ENCODE measurements around the gene EWSR1. TPM values are rescaled to one million over a fixed set of nuclear protein-coding genes. Genes with fewer than 3 reads are reported as not detected.

Gene EWSR1
- total RNA-seq, 4 donors from 2014 or later = 183 to 203 (median 198) TPM

DNA sequence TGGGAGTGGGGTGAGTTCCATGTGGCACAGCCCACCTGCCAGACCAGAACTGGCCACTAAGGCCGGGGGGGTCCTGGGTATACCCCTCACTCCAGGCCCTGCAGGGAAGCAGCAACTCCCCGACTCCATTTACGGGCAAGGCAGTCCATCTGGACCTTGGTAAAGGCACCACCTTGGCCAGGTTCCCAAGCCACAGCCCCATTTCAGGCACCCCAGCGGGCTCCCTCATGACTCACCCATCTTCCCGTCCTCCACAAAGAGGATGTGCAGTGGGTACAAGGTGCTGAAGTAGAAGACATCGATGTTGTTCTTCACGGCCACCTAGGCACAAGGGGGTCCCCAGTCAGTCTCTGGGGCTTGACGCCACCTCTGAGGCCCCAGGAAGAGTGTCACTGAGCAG lies 63.1 kb downstream of the EWSR1 start:
- TF ChIP-seq POLR2A (IDR thresholded peaks at IDR 0.05; ENCODE audit: low read depth) (no peak), CTCF (IDR thresholded peaks at IDR 0.05) (no peak), POLR2AphosphoS5 (IDR thresholded peaks at IDR 0.05) (no peak), EP300 (IDR thresholded peaks at IDR 0.05) (no peak)
- Histone ChIP-seq H3K27ac (replicated peaks in 1 of 4) (no peak overlapping the region), H3K36me3 (peaks cover 34 to 100% (median 97%) of the 10 kb centered on the region in 4 donors), H3K27me3 (no peaks in the 10 kb centered on the region), H3K4me3 (no peak overlapping the region), H3K9me3 (no peaks in the 10 kb centered on the region), H3K4me1 (peaks cover 4 to 17% (median 10%) of the 10 kb centered on the region in 4 donors)
- DNase-seq (ENCODE audit: extremely low spot score) = no peak
- intact Hi-C loops (cut with DNase I) = no loop called here
- 96% methylated on average over 4 of the region's 8 CpGs for WGBS

GRCh38 chr22:29331658-29332300 lies 63.7 kb downstream of the EWSR1 start:
- H3K9me3 ChIP-seq = no peaks in the 10 kb centered on the region
- TF ChIP-seq POLR2AphosphoS5 (IDR thresholded peaks at IDR 0.05) (no peak), POLR2A (IDR thresholded peaks at IDR 0.05; ENCODE audit: low read depth) (no peak), CTCF (IDR thresholded peaks at IDR 0.05) (no peak), EP300 (IDR thresholded peaks at IDR 0.05) (no peak)
- DNase-seq (ENCODE audit: extremely low spot score) = no peak
- intact Hi-C loops (cut with DNase I) = no loop called here
- H3K27me3 ChIP-seq = no peaks in the 10 kb centered on the region
- peaks cover 40 to 100% (median 98%) of the 10 kb centered on the region in 4 donors for H3K36me3 ChIP-seq
- WGBS = 76% methylated on average over 10 of the region's 14 CpGs
- no peak overlapping the region for H3K4me3 ChIP-seq
- H3K4me1 ChIP-seq = peaks cover 4 to 13% (median 10%) of the 10 kb centered on the region in 4 donors
- H3K27ac ChIP-seq (replicated peaks in 1 of 4) = no peak overlapping the region

DNA sequence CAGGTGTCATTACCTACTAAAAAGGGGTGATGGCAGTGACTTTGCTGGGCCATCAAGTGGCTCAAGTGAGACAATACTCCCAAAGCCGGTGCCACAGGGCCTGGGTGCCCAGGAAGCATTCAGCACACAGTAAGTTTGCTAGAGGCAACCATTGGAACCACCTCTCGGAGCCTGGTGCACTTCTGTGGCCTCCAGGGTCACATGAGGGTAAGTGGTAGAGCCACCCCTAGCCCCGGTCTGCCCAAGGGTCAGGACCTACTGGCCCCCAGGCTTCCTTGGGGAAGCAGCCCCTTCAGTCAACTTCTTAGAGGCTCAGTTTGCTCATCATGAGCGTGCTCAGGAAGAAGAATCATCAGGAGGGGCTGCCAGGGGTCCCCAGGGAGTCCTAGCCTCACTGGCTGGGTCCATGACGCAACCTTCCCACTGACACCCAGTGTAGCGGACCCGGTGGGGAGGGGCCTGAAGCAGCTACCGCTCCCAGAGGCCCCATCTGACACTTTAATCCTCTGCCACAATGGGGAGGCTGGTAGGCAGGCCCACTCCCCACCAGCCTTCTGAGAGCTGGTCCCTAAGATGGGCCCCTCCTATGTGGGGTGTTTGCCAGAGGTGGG lies 64.9 kb downstream of the EWSR1 start:
- no peak overlapping the region for H3K4me3 ChIP-seq
- WGBS = 100% methylated on average over 2 of the region's 8 CpGs
- H3K36me3 ChIP-seq = peaks cover 46 to 100% (median 97%) of the 10 kb centered on the region in 4 donors
- TF ChIP-seq POLR2AphosphoS5 (IDR thresholded peaks at IDR 0.05) (no peak), POLR2A (IDR thresholded peaks at IDR 0.05; ENCODE audit: low read depth) (no peak), EP300 (IDR thresholded peaks at IDR 0.05) (no peak), CTCF (IDR thresholded peaks at IDR 0.05) (no peak)
- H3K9me3 ChIP-seq = no peaks in the 10 kb centered on the region
- intact Hi-C loops (cut with DNase I) = no loop called here
- no peak for DNase-seq (ENCODE audit: extremely low spot score)
- no peaks in the 10 kb centered on the region for H3K27me3 ChIP-seq
- peaks cover 4 to 13% (median 10%) of the 10 kb centered on the region in 4 donors for H3K4me1 ChIP-seq
- no peak overlapping the region for H3K27ac ChIP-seq (replicated peaks in 1 of 4)

GRCh38 chr22:29334148-29334547 lies 66.1 kb downstream of the EWSR1 start:
- Histone ChIP-seq H3K36me3 (peaks cover 51 to 100% (median 97%) of the 10 kb centered on the region in 4 donors), H3K4me3 (no peak overlapping the region), H3K4me1 (peaks cover 4 to 13% (median 10%) of the 10 kb centered on the region in 4 donors), H3K27me3 (no peaks in the 10 kb centered on the region), H3K27ac (replicated peaks in 1 of 4) (no peak overlapping the region), H3K9me3 (no peaks in the 10 kb centered on the region)
- DNase-seq (ENCODE audit: extremely low spot score) = no peak
- intact Hi-C loops (cut with DNase I) = no loop called here
- TF ChIP-seq CTCF (IDR thresholded peaks at IDR 0.05) = no peak
- TF ChIP-seq POLR2A (IDR thresholded peaks at IDR 0.05; ENCODE audit: low read depth) = no peak
- no peak for TF ChIP-seq EP300 (IDR thresholded peaks at IDR 0.05)
- no peak for TF ChIP-seq POLR2AphosphoS5 (IDR thresholded peaks at IDR 0.05)
- WGBS = 84% methylated on average over 7 of the region's 7 CpGs
